Endothelial cell (in vitro differentiated cells): ENCODE results near the gene CDK6. TPM values are rescaled to one million over a fixed set of nuclear protein-coding genes. Genes with fewer than 3 reads are reported as not detected.

ENCODE experiments used
- DNase-seq: peaks from one replicate; pipeline ENCODE4 v3.0.0; 2021; ENCODE audit warnings: low spot score
- H3K27ac Mint-ChIP-seq: one replicate; pipeline ENCODE4 v1.8.0; 2021; ENCODE audit warnings: mixed read lengths, inconsistent platforms; ENCODE audit not compliant: unreplicated experiment
- H3K27me3 Mint-ChIP-seq: one replicate; pipeline ENCODE4 v1.8.0; 2021; ENCODE audit warnings: mild to moderate bottlenecking, moderate library complexity, mixed read lengths, inconsistent platforms; ENCODE audit not compliant: unreplicated experiment
- H3K36me3 Mint-ChIP-seq: one replicate; pipeline ENCODE4 v1.8.0; 2021; ENCODE audit warnings: mild to moderate bottlenecking, low read depth, mixed read lengths, inconsistent platforms; ENCODE audit not compliant: unreplicated experiment
- H3K4me1 Mint-ChIP-seq: one replicate; pipeline ENCODE4 v1.8.0; 2021; ENCODE audit warnings: mild to moderate bottlenecking, mixed read lengths, inconsistent platforms; ENCODE audit not compliant: unreplicated experiment
- H3K4me3 Mint-ChIP-seq: one replicate; pipeline ENCODE4 v1.8.0; 2021; ENCODE audit warnings: mild to moderate bottlenecking, mixed read lengths, inconsistent platforms; ENCODE audit not compliant: unreplicated experiment
- H3K9me3 Mint-ChIP-seq: one replicate; pipeline ENCODE4 v1.8.0; 2021; ENCODE audit warnings: mixed read lengths, inconsistent platforms; ENCODE audit not compliant: unreplicated experiment
- CTCF ChIP-seq: fragments of 200-600 bp; sonication (generic); IDR thresholded peaks from one replicate; pipeline ENCODE4 v1.5.0; 2021; ENCODE audit warnings: antibody characterized with exemption; ENCODE audit not compliant: unreplicated experiment
- total RNA-seq: library from RNA; stranded (reverse); fragmentation: NEBNext Ultra II Directional; extraction: Animal tissue kit (Norgen Biotek cat#: 25700); gene quantifications from one replicate; pipeline ENCODE4 v1.2.1, GENCODE V29; 2021; ENCODE audit not compliant: unreplicated experiment

CDK6 gene
- total RNA-seq, 1 donor from 2014 or later: 32.6 TPM

GRCh38 chr7:92563345-92563744 is 273.0 kb downstream of the CDK6 start:
- DNase-seq: peak; percentile 13
- Mint-ChIP-seq H3K4me3 (peak overlapping the region; percentile 35), H3K9me3 (no peaks in the 10 kb centered on the region)

GRCh38 chr7:92560602-92561001 is 275.8 kb downstream of the CDK6 start:
- peaks cover 31% of the 10 kb centered on the region for H3K4me1 Mint-ChIP-seq
- H3K9me3 Mint-ChIP-seq: no peaks in the 10 kb centered on the region
- no peak overlapping the region for H3K4me3 Mint-ChIP-seq
- H3K27me3 Mint-ChIP-seq: peaks cover 2% of the 10 kb centered on the region
- peak overlapping the region; percentile 89 for H3K27ac Mint-ChIP-seq
- DNase-seq: no peak
- no peaks in the 10 kb centered on the region for H3K36me3 Mint-ChIP-seq
- no peak for TF ChIP-seq CTCF

More at GRCh38 chr7:92563345-92563744, 273.0 kb downstream of the CDK6 start:
- peaks cover 33% of the 10 kb centered on the region for H3K4me1 Mint-ChIP-seq
- H3K36me3 Mint-ChIP-seq: peaks cover 9% of the 10 kb centered on the region
- peaks cover 2% of the 10 kb centered on the region for H3K27me3 Mint-ChIP-seq
- H3K27ac Mint-ChIP-seq: peak overlapping the region; percentile 99
- TF ChIP-seq CTCF: no peak

GRCh38 chr7:92557808-92558362 is 278.5 kb downstream of the CDK6 start:
- no peak overlapping the region for H3K4me3 Mint-ChIP-seq
- peaks cover 11% of the 10 kb centered on the region for H3K4me1 Mint-ChIP-seq
- H3K27ac Mint-ChIP-seq: no peak overlapping the region
- no peak for TF ChIP-seq CTCF
- H3K36me3 Mint-ChIP-seq: no peaks in the 10 kb centered on the region
- no peak for DNase-seq
- no peaks in the 10 kb centered on the region for H3K9me3 Mint-ChIP-seq
- peaks cover 2% of the 10 kb centered on the region for H3K27me3 Mint-ChIP-seq

GRCh38 chr7:92557249-92557648 is 279.1 kb downstream of the CDK6 start:
- no peak for DNase-seq
- H3K4me1 Mint-ChIP-seq: peaks cover 8% of the 10 kb centered on the region
- no peak overlapping the region for H3K4me3 Mint-ChIP-seq
- no peaks in the 10 kb centered on the region for H3K9me3 Mint-ChIP-seq
- no peaks in the 10 kb centered on the region for H3K36me3 Mint-ChIP-seq
- TF ChIP-seq CTCF: no peak
- H3K27ac Mint-ChIP-seq: no peak overlapping the region
- peaks cover under 1% of the 10 kb centered on the region for H3K27me3 Mint-ChIP-seq

Other genes with a start within 250 kb of the CDK6 start
- 20.2 TPM for gene FAM133B, start 246.2 kb downstream of the CDK6 start, total RNA-seq